HFFc6 (cell line): ENCODE results near the gene INSYN1. TPM values are rescaled to one million over a fixed set of nuclear protein-coding genes. Genes with fewer than 3 reads are reported as not detected.
A peak's percentile ranks its signal among the peaks of the same experiment; 100 is the strongest.

ENCODE experiments used
- DNase-seq: peaks from one replicate; pipeline ENCODE4 v3.0.0-alpha.2; 2018
- H3K27ac Mint-ChIP-seq: 2 replicates; pipeline ENCODE4 v1.8.0; 2020; ENCODE audit warnings: mild to moderate bottlenecking, mixed read lengths
- H3K27me3 Mint-ChIP-seq: 2 replicates; pipeline ENCODE4 v1.8.0; 2021; ENCODE audit warnings: mild to moderate bottlenecking, moderate library complexity, mixed read lengths; ENCODE audit not compliant: insufficient read depth
- H3K36me3 Mint-ChIP-seq: 2 replicates; pipeline ENCODE4 v1.8.0; 2021; ENCODE audit warnings: low read depth, mixed read lengths
- H3K4me1 Mint-ChIP-seq: 2 replicates; pipeline ENCODE4 v1.8.0; 2020; ENCODE audit warnings: low read depth, mixed read lengths
- H3K4me3 Mint-ChIP-seq: 2 replicates; pipeline ENCODE4 v1.8.0; 2020; ENCODE audit warnings: mild to moderate bottlenecking, moderate library complexity, mixed read lengths
- H3K9me3 Mint-ChIP-seq: 2 replicates; pipeline ENCODE4 v1.8.0; 2020; ENCODE audit warnings: mild to moderate bottlenecking, mixed read lengths
- total RNA-seq, 6 experiments: library from RNA; stranded (reverse); fragmentation: NEBNext Ultra II Directional; extraction: Animal tissue kit (Norgen Biotek cat#: 25700); gene quantifications; 2 replicates in 1 of 6; 3 replicates in 5 of 6; pipeline ENCODE4 v1.2.3, GENCODE V29; 2021
- TF ChIP-seq, protein P1 (sequence below): fragments of 200-600 bp; sonication (generic); IDR thresholded peaks from 2 replicates; pipeline ENCODE4 v1.5.0; 2021; ENCODE audit warnings: antibody characterized with exemption, mild to moderate bottlenecking

INSYN1 gene
- total RNA-seq, 6 experiments from 2014 or later = 0.15 to 1.3 (median 0.28) TPM

DNA sequence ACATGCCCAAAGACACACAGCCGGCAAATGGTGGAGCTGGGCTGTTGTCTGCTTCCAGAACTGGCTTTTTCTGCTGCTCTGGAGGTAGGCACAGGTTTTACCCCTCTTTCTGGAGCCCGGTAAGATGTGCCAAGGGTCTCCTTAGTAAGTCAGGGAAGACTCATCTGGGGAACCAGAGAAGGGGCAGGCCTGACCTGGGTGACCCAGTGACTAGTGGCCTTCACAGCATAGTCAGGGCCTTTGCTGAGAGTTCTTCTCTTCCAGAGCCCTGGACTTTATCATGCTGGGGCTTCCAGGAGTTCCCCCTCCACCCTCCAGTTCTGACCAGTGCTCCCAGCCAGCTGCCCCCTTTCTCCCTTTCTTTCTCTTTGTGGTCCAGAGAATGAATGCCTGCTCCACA, 65.8 kb downstream of the INSYN1 start:
- DNase-seq = no peak
- Mint-ChIP-seq H3K4me3 (0 out of 2 replicates have a peak overlapping the region, but pooled peaks have one; percentile 29), H3K9me3 (no peaks in the 10 kb centered on the region), H3K27ac (no peak overlapping the region; the same call in 1 of the 2 replicates), H3K4me1 (peaks cover 15% of the 10 kb centered on the region), H3K27me3 (no peaks in the 10 kb centered on the region; the same call in 1 of the 2 replicates), H3K36me3 (no peaks in the 10 kb centered on the region)
- TF ChIP-seq, protein P1, sequence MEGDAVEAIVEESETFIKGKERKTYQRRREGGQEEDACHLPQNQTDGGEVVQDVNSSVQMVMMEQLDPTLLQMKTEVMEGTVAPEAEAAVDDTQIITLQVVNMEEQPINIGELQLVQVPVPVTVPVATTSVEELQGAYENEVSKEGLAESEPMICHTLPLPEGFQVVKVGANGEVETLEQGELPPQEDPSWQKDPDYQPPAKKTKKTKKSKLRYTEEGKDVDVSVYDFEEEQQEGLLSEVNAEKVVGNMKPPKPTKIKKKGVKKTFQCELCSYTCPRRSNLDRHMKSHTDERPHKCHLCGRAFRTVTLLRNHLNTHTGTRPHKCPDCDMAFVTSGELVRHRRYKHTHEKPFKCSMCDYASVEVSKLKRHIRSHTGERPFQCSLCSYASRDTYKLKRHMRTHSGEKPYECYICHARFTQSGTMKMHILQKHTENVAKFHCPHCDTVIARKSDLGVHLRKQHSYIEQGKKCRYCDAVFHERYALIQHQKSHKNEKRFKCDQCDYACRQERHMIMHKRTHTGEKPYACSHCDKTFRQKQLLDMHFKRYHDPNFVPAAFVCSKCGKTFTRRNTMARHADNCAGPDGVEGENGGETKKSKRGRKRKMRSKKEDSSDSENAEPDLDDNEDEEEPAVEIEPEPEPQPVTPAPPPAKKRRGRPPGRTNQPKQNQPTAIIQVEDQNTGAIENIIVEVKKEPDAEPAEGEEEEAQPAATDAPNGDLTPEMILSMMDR = no peak

GRCh38 chr15:73686781-73687256, 66.3 kb downstream of the INSYN1 start:
- peak; percentile 84 for DNase-seq
- Mint-ChIP-seq H3K27me3 (no peaks in the 10 kb centered on the region; the same call in 1 of the 2 replicates), H3K4me1 (peaks cover 20% of the 10 kb centered on the region), H3K4me3 (peak overlapping the region; percentile 86), H3K27ac (no peak overlapping the region; the same call in 1 of the 2 replicates), H3K9me3 (no peaks in the 10 kb centered on the region), H3K36me3 (no peaks in the 10 kb centered on the region)
- TF ChIP-seq, protein P1 = peak; percentile 42; the same call in 1 of the 2 replicates

- H3K4me1 Mint-ChIP-seq = peaks cover 29% of the 10 kb centered on the region
- no peaks in the 10 kb centered on the region; the same call in 1 of the 2 replicates for H3K27me3 Mint-ChIP-seq
- peak overlapping the region; percentile 86 for H3K4me3 Mint-ChIP-seq
- DNase-seq = no peak
- H3K27ac Mint-ChIP-seq = no peak overlapping the region; the same call in 1 of the 2 replicates
- H3K36me3 Mint-ChIP-seq = no peaks in the 10 kb centered on the region
- TF ChIP-seq, protein P1 = no peak
- no peaks in the 10 kb centered on the region for H3K9me3 Mint-ChIP-seq
Measured at GRCh38 chr15:73685981-73686380, 67.2 kb downstream of the INSYN1 start.

Other genes starting within 250 kb of the INSYN1 start
- 100 to 1,000 TPM; 183 to 215 (median 204) TPM for gene NPTN, start 120.0 kb downstream of the INSYN1 start, total RNA-seq
- gene CD276, start 69.0 kb downstream of the INSYN1 start, total RNA-seq = 100 to 1,000 TPM in 3 of 6 experiments, 10 to 100 TPM in 3; 86.5 to 121 (median 105) TPM
- not detected for gene TBC1D21, start 120.2 kb upstream of the INSYN1 start, total RNA-seq
- gene LOXL1, start 173.1 kb upstream of the INSYN1 start, total RNA-seq = 100 to 1,000 TPM; 235 to 309 (median 288) TPM
- 10 to 100 TPM; 21.4 to 30.6 (median 24.7) TPM for gene STOML1, start 238.9 kb upstream of the INSYN1 start, total RNA-seq
- 10 to 100 TPM; 45.2 to 51.8 (median 47.5) TPM for gene PML, start 241.4 kb upstream of the INSYN1 start, total RNA-seq